ENCODE data around the gene ANGPTL1. TPM values are rescaled to one million over a fixed set of nuclear protein-coding genes. Genes with fewer than 3 reads are reported as not detected.

The ANGPTL1 gene
- total and polyA plus RNA-seq, 10 of the 15 experiments (the other 5 are each of a cell fraction or from before 2014, with no cell fraction given) = not detected

DNA sequence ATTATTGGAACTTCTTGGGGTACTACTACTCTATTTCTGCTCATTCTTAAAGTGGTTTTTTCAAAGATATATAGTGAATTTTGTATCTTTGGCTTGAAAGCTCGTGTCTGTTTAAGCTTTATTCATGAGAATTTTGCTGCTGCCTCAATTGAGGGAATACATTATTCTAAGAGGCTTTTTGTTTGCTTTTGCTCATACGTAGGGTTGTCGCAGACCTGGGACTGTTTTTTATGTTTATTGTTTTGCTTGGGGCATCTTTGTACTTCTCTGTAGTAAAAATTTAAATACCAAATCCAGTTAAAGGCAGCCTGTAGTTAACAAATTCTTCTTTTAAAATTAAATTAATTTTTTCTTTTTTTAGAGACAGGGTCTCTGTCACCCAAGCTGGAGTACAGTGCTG is 62.3 kb downstream of the ANGPTL1 start:
- 65% methylated on average over 3 of the region's 3 CpGs for WGBS (ENCODE audit: insufficient coverage, insufficient replicate concordance, low lambda C conversion rate, missing lambda C conversion rate)

DNA sequence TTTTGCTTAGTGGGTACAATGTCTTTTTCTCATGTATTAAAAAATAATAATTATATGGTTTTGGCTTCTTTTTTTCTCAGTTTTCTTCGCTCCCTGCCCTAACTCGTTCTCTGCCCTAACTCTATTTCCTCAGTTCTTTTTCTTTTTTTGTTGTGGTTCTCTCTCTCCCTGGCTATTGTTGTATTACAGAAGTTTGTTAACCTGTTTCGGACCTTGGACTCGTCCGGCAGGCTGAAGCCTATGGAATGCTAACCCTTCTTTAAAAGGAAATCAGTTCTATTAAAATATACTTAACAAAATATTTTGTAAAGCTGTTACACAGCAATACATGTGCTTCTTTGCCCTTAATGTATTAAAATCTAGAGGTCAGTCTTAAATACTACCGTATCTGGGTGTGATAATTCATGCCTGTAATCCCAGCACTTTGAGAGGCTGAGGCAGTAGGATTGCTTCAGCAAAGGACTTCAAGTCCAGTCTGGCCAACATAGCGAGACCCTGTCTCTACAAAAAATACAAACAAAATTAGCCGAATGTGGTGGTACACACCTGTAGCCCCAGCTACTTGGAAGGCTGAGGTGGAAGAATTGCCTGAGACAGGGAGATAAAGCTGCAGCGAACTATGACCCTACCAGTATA is 64.1 kb downstream of the ANGPTL1 start:
- ChIA-PET RAD21 (ENCODE audit: unreplicated experiment) (no interaction called here), CTCF (interaction anchor here (1.1 kb wide), 1 partner anchor 197 kb away, joined by 3 read pairs; no protein-coding TSS in a partner anchor), SMC1A (ENCODE audit: uncharacterized antibody, unreplicated experiment) (interaction anchor here (1.3 kb wide), 1 partner anchor 22 kb away, joined by 5 read pairs; no protein-coding TSS in a partner anchor), POLR2A (no interaction called here)
- ATAC-seq = no peak
- Histone ChIP-seq H2AFZ (ENCODE audit: control insufficient read depth, low read depth, low read length) (no peak overlapping the region), H4K20me1 (ENCODE audit: control insufficient read depth, insufficient read depth) (no peaks in the 10 kb centered on the region), H3K79me2 (ENCODE audit: control insufficient read depth, insufficient read depth, low read length) (no peaks in the 10 kb centered on the region), H3K9ac (ENCODE audit: control insufficient read depth, insufficient read depth, low read length) (no peak overlapping the region), H3K4me1 (ENCODE audit: control insufficient read depth, insufficient read depth, low read length) (no peaks in the 10 kb centered on the region), H3K9me3 (replicated peaks; ENCODE audit: control insufficient read depth, insufficient read depth, low read length) (no peaks in the 10 kb centered on the region), H3K27me3 (replicated peaks in 1 of 2; ENCODE audit: control insufficient read depth in 2 of 2, insufficient read depth in 2 of 2, low read length in 1 of 2) (no peaks in the 10 kb centered on the region), H3K27ac (ENCODE audit: control insufficient read depth, insufficient read depth) (no peak overlapping the region), H3K4me3 (no peak overlapping the region), H3K4me2 (ENCODE audit: control insufficient read depth, insufficient read depth) (no peak overlapping the region), H3K36me3 (ENCODE audit: control insufficient read depth in 2 of 2, insufficient read depth in 2 of 2, low read length in 1 of 2) (no peaks in the 10 kb centered on the region)
- in situ Hi-C loops (cut with MboI) (no loop called here), intact Hi-C loops (cut with micrococcal nuclease; ENCODE audit: unreplicated experiment) (no loop called here)
- DNase-seq (ENCODE audit: low read depth, low spot score) = no peak
- FAIRE-seq = no peak
- WGBS (ENCODE audit: insufficient coverage, insufficient replicate concordance, low lambda C conversion rate, missing lambda C conversion rate) = 50% methylated on average over 9 of the region's 9 CpGs
- TF ChIP-seq ZNF24 (IDR thresholded peaks at IDR 0.05) (no peak), RCOR1 (conservative IDR thresholded peaks at IDR 0.05; ENCODE audit: low read depth, low read length) (no peak), CREB1 (IDR thresholded peaks at IDR 0.05; ENCODE audit: low read depth) (no peak), SP1 (IDR thresholded peaks at IDR 0.05; ENCODE audit: low read depth, low read length) (no peak), POLR2AphosphoS2 (IDR thresholded peaks at IDR 0.05; ENCODE audit: low read depth, low read length) (no peak), MXI1 (IDR thresholded peaks at IDR 0.05; ENCODE audit: low read depth, low read length) (no peak), DPF2 (IDR thresholded peaks at IDR 0.05) (no peak), LARP7 (IDR thresholded peaks at IDR 0.05) (no peak)
- TF ChIP-seq, protein P1, sequence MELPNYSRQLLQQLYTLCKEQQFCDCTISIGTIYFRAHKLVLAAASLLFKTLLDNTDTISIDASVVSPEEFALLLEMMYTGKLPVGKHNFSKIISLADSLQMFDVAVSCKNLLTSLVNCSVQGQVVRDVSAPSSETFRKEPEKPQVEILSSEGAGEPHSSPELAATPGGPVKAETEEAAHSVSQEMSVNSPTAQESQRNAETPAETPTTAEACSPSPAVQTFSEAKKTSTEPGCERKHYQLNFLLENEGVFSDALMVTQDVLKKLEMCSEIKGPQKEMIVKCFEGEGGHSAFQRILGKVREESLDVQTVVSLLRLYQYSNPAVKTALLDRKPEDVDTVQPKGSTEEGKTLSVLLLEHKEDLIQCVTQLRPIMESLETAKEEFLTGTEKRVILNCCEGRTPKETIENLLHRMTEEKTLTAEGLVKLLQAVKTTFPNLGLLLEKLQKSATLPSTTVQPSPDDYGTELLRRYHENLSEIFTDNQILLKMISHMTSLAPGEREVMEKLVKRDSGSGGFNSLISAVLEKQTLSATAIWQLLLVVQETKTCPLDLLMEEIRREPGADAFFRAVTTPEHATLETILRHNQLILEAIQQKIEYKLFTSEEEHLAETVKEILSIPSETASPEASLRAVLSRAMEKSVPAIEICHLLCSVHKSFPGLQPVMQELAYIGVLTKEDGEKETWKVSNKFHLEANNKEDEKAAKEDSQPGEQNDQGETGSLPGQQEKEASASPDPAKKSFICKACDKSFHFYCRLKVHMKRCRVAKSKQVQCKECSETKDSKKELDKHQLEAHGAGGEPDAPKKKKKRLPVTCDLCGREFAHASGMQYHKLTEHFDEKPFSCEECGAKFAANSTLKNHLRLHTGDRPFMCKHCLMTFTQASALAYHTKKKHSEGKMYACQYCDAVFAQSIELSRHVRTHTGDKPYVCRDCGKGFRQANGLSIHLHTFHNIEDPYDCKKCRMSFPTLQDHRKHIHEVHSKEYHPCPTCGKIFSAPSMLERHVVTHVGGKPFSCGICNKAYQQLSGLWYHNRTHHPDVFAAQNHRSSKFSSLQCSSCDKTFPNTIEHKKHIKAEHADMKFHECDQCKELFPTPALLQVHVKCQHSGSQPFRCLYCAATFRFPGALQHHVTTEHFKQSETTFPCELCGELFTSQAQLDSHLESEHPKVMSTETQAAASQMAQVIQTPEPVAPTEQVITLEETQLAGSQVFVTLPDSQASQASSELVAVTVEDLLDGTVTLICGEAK (IDR thresholded peaks at IDR 0.05; ENCODE audit: borderline replicate concordance) = no peak
- no TSS peak for BruUV-seq (replicated peaks)

More for the DNA sequence above, 62.3 kb downstream of the ANGPTL1 start:
- FAIRE-seq (no peak), ATAC-seq (no peak), DNase-seq (ENCODE audit: low read depth, low spot score) (no peak)
- Histone ChIP-seq H4K20me1 (ENCODE audit: control insufficient read depth, insufficient read depth) (no peaks in the 10 kb centered on the region), H3K4me2 (ENCODE audit: control insufficient read depth, insufficient read depth) (no peak overlapping the region), H3K27me3 (replicated peaks in 1 of 2; ENCODE audit: control insufficient read depth in 2 of 2, insufficient read depth in 2 of 2, low read length in 1 of 2) (no peaks in the 10 kb centered on the region), H3K4me1 (ENCODE audit: control insufficient read depth, insufficient read depth, low read length) (no peaks in the 10 kb centered on the region), H3K9me3 (replicated peaks; ENCODE audit: control insufficient read depth, insufficient read depth, low read length) (no peaks in the 10 kb centered on the region), H3K36me3 (ENCODE audit: control insufficient read depth in 2 of 2, insufficient read depth in 2 of 2, low read length in 1 of 2) (no peaks in the 10 kb centered on the region), H3K4me3 (no peak overlapping the region), H3K9ac (ENCODE audit: control insufficient read depth, insufficient read depth, low read length) (no peak overlapping the region), H3K27ac (ENCODE audit: control insufficient read depth, insufficient read depth) (no peak overlapping the region), H3K79me2 (ENCODE audit: control insufficient read depth, insufficient read depth, low read length) (no peaks in the 10 kb centered on the region), H2AFZ (ENCODE audit: control insufficient read depth, low read depth, low read length) (no peak overlapping the region)
- ChIA-PET SMC1A (ENCODE audit: uncharacterized antibody, unreplicated experiment) (no interaction called here), POLR2A (no interaction called here), CTCF (interaction anchor here (1.2 kb wide), 1 partner anchor 9 kb away, joined by 3 read pairs; no protein-coding TSS in a partner anchor), RAD21 (ENCODE audit: unreplicated experiment) (no interaction called here)
- no peak for TF ChIP-seq CHD1 (IDR thresholded peaks at IDR 0.05; ENCODE audit: low read depth, low read length)
- no peak for TF ChIP-seq POLR2AphosphoS2 (IDR thresholded peaks at IDR 0.05; ENCODE audit: low read depth, low read length)
- no peak for TF ChIP-seq CREM (IDR thresholded peaks at IDR 0.05; ENCODE audit: low read depth)
- BruUV-seq (replicated peaks) = no TSS peak
- in situ Hi-C loops (cut with MboI) (no loop called here), intact Hi-C loops (cut with micrococcal nuclease; ENCODE audit: unreplicated experiment) (no loop called here)

Measured in GM12878 (cell line).